Stimulated activated CD8-positive, alpha-beta memory T cell treated with anti-CD3 and anti-CD28 coated beads, Interleukin-7, amount 100 ng/mL, for 24 hours (primary cell): ENCODE data around the gene ARHGAP12.

Source experiments
- DNase-seq: peaks from one replicate; pipeline ENCODE4 v3.0.0-alpha.2; 2020; ENCODE audit warnings: low read depth

The ARHGAP12 gene

GRCh38 chr10:31875608-31876007, 53.0 kb downstream of the ARHGAP12 start:
- DNase-seq = no peak

DNA sequence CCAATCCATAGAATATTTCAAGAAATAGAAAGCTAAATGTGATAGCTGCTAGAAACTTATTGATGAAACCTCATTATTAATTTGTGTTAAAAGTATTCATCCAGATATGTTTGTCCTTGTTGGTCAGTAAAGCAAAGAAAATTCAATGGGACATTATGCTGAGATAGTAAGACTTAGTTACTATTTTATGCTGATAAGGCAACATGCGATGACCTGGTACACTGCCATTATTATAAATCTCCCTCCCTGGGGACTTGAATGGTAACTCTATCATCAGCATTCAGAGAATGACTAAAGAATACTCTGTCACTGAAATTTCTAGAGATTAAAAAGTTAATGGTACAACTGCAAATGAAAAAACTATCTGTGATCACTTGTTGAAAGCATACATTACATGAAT, 54.9 kb downstream of the ARHGAP12 start:
- DNase-seq = no peak

DNA sequence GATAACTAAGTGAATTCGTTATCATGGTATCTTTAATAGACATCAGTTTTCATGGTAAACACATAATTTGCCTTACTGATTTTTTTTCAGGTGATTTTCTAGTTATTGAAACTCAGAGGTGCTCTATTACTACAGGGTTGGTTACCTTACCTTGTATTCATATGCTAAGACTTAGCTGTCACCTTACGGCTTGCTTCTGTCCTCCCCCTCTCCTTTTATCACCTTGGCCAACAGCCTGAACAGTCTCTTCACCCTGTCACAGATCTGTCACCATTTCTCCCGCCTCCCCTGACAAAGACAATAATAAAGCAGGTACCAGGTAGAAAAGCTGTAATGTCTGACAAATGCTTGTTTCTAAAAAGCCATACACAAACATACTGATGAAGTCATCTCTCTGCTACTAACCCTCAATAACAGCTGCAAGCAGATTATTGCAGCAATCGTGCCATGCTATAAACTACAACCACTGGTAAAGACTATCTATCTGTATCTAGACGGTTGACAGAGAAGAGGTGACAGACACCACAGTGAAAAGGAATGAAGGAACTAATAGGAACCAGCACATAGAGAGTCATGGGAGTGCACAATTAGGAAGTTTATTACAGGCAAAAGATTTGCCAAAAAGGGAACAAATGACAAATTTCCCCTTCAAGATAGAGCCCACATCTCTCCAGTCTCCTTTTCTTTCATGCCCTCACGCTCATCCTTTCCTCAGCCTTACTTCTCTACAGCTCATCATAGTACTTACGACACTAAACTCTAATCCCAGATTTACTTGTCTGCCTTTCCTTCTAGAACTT, 57.2 kb downstream of the ARHGAP12 start:
- no peak for DNase-seq

- no peak for DNase-seq
Observed at GRCh38 chr10:31867646-31868045, 61.0 kb downstream of the ARHGAP12 start.

GRCh38 chr10:31866118-31866670, 62.4 kb downstream of the ARHGAP12 start:
- no peak for DNase-seq

GRCh38 chr10:31864834-31865518, 63.7 kb downstream of the ARHGAP12 start:
- no peak for DNase-seq

DNA sequence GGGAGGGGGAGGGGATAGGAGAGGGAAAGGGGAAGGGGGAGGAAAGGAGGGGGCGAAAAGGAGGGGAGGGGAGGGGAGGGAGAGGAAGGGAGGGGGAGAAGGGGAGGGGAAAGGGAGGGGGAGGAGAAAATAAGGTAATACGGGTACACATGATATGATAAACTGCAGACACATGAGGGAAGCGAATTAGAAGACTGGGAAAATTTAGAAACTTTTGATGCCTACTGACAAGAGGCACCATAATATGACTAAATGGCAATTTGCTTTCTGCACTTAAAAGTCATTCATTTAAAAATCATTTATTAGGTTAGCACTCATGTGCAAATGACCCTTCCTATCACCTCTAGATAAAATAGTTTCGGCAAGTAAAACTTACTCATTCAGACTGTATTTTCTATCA, 73.6 kb downstream of the ARHGAP12 start:
- DNase-seq = no peak

DNA sequence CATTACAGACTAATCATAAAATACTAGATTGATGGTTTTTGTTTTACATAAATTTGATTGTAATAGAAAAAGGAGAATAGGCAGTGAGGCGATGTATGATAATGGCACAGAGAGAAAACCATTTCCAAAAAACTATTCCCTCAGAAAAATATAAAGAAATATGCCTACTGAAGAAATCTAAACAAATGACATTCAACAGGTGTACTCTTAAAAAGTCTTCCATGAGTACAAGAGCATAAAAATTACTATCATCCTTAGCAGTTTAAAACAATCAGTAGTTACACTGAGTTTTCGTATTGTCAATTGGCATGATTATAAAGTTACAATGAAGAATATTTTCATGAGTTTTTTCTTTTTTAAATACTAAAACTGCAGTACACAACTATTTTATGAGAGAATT, 75.0 kb downstream of the ARHGAP12 start:
- no peak for DNase-seq

DNA sequence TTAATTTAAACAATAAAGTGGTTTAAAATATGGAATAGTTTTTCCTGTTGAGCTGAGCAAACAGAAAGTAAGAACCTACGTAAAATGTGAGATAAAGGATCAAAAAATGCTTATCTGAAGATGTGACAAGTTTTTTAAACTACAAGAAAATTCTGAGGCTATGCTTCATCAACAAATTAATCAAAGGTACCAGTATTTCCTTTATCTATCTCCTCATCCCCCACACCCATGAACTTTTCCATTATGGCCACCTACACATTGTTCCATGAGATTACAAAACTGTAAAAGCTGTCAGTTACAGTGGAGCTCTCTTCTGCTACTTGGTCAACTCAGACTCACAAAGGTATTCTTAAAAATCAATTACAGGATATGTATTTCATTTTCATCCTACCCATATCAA, 77.4 kb downstream of the ARHGAP12 start:
- DNase-seq = no peak

DNA sequence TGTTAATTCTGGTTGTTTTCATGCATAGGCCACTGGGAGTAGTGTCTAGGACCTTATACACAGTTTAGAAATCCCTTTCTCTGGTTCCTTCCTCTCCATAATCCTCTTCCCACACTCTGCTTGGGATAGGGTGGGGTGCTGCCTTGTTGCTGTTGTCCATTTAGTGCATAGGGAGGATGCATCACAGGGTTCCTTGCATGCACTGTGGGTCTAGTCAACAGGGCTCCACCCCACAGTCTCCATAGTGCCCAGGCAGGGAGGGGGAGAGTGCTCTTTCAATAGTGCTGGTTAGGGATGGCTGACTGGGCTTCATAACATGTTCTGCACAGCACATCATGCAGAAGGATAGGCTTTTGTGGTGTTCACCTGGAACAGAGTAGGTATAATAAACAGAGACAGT, 81.1 kb downstream of the ARHGAP12 start:
- DNase-seq = no peak

- DNase-seq = no peak
Observed at GRCh38 chr10:31838709-31839108, 89.9 kb downstream of the ARHGAP12 start.

DNA sequence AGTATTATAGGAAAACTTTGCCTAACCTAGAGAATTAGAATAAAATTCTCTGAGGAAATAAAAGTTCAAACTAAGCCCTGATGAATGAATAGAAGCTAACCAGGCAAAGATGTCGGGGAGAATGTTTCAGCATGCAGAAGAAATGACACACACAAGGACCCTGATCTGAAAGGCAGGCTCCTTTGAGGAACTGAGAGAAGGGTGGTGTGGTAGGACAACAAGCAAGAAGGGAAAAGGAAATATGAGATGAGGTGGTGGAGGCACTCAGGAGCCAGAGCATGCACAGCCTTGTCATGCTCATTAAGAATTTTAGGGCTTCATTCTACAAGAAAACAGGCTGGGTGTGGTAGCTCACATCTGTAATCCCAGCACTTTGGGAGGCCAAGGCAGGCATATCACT, 90.6 kb downstream of the ARHGAP12 start:
- DNase-seq = no peak

- no peak for DNase-seq
Observed at GRCh38 chr10:31836569-31837406, 91.8 kb downstream of the ARHGAP12 start.

DNA sequence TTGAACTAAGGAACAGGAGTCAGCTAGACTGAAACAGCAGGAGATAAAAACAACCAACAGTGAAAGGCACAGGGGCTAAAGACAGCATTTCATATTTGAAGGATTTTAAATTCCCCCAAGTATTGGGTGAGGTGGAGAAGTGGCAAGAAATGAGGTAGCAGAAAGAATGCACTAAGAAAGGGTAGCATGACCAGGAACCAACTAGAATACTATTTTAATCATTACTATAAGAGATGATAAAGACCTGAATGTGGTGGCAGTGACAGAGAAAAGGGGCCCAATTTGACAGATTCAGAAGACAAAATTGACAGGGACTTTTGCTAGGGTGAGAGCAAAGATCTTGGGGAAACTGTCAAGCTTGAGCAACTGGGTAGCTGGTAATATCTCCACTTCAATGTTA, 94.9 kb downstream of the ARHGAP12 start:
- DNase-seq = no peak

GRCh38 chr10:31832261-31832660, 96.4 kb downstream of the ARHGAP12 start:
- DNase-seq = no peak

DNA sequence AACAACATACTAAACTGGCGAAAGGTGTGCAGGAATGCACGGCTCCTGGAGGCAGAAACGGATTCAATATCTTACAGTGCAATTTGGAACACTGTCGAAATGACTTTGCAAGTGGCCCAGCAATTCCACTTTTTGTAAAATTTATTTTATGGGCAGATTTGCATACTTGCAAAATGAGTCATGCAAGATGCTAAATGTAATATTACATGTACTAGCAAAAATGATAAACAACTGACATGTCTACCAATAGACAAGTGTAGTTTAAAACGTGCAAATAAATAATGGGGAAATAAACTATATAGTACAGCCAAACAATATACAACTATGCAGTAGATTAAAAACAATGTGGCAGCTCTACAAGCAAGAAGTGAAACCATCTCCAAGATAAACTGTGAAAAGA, 97.7 kb downstream of the ARHGAP12 start:
- no peak for DNase-seq

DNA sequence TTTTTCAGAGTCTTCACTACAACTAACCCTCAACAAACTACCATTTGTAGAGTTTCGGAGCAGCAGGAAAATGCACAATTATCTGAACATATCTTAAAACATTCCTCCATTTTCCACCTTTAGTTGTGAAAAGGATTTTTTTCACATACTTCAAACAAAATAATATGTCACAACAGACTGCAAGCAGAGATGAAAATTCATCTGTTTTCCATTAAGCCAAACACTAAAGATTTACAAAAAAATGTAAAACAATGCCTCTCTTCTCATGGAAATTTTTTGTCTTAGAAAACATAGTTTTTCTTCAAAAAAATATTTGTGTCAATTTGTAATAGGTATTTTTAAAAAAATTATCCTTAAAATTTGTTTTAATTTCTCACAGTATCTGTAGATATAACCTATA, 98.9 kb downstream of the ARHGAP12 start:
- DNase-seq = no peak

GRCh38 chr10:31823358-31823757, 105.3 kb downstream of the ARHGAP12 start:
- no peak for DNase-seq

- DNase-seq = no peak
Observed at GRCh38 chr10:31822616-31823318, 105.9 kb downstream of the ARHGAP12 start.

DNA sequence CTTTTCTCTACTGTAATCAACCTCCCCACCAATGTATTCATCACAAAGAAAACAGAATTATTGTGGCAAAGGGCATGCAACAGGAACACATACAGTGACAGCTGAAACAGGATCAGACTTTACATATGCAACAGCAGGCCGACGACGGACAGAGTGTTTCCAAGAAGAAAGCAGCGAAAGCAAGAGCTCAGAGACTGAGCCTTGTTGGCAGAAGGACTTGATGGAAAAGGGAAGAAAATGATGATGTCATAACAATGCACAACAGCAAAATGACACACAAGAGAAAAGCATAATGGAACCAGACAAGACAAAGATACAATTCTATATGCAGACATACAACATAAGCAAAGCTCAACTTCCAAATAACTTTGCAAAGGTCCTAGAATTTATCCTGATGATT, 106.5 kb downstream of the ARHGAP12 start:
- DNase-seq = no peak

GRCh38 chr10:31820778-31821369, 107.8 kb downstream of the ARHGAP12 start:
- no peak for DNase-seq
